Retinal pigment epithelial cell (primary cell): ENCODE data around the gene ENC1.

Experiments used
- DNase-seq: peaks from one replicate; pipeline ENCODE4 v3.0.0-alpha.2; 2010; ENCODE audit warnings: low read depth
- H3K4me3 ChIP-seq: 2 replicates; pipeline ENCODE4 v1.5.1; 2011; ENCODE audit warnings: mild to moderate bottlenecking, low read length, control low read depth, moderate library complexity
- CTCF ChIP-seq: conservative IDR thresholded peaks from 2 replicates; pipeline ENCODE4 v1.5.1; 2011; ENCODE audit warnings: low read depth, low read length, control low read depth, inconsistent platforms

Gene ENC1

DNA sequence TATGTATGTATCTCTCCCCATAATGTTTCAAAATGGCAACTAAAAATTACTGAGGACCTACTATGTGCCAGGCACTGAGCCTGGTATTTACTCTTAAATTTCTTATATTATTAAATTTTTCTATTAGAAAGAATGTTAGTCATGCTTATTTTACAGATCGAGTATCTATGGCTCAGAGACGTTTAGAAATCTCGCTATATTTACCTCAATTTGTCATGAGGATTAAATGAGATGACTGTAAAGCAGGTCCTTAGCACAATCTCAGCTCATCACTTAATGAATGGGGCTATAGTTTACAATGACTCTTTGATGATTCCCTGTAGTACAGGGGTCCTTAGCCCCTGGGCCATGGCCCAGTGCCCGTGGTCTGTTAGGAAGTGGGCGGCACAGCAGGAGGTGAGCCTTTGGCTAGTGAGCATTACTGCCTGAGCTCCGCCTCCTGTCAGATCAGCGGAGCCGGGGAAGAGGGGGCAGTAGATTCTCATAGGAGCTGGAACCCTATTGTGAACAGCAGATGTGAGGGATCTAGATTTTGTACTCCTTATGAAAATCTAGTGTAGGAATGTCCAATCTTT lies 15.5 kb downstream of the ENC1 start:
- H3K4me3 ChIP-seq: no peak overlapping the region
- no peak for TF ChIP-seq CTCF
- no peak for DNase-seq

DNA sequence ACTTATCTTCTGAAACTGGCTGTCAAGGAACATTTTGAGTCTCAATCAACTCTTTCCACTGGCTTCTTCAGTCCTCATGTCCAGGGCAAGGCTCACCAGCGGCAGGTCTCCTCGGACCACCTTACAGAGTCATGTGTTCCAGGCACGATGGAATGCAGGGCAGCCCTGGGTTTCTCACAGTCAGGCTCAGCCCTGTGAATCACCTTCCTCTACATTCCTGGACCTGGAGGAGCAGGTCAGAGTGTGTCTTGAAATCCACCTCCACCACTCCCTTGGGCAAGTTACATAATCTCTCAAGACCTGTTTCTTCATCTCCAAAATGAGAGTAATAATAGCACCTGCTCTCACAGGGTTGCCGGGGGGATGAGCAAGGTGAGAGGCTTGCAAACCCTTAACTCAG lies 16.0 kb downstream of the ENC1 start:
- peak; percentile 83 for DNase-seq
- TF ChIP-seq CTCF: no peak
- H3K4me3 ChIP-seq: no peak overlapping the region

DNA sequence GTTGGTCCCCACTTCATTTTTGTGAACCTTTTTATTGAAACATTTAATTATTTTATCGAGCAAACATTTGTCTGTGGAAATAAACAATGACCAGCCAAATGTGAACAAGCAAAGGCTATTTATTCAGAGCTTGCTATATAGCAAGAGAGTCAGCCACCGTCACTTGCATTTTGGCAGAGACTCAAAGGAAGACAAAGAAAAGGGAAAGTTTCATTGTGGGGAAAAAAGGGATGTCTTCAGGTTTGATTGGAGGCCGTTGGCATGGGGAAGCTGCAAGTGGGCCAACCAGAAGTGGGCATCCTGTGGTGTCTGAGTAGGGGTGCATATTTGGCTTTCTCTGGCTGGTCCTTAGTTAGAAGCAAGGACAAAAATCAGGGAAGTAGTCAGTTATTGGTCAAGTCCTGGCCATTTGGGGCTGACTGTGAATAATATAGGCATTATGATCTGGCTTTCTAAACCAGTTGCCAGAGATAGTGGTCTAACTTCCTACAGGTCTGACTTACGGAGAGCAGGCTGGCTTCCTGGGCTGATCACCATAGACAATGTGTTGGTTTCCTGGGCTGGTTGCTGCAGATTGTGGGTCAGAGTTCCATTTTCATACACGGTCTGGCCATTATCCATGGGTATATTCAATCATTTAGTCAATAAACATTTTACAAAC lies 16.6 kb downstream of the ENC1 start:
- TF ChIP-seq CTCF: no peak
- no peak overlapping the region for H3K4me3 ChIP-seq
- DNase-seq: no peak

DNA sequence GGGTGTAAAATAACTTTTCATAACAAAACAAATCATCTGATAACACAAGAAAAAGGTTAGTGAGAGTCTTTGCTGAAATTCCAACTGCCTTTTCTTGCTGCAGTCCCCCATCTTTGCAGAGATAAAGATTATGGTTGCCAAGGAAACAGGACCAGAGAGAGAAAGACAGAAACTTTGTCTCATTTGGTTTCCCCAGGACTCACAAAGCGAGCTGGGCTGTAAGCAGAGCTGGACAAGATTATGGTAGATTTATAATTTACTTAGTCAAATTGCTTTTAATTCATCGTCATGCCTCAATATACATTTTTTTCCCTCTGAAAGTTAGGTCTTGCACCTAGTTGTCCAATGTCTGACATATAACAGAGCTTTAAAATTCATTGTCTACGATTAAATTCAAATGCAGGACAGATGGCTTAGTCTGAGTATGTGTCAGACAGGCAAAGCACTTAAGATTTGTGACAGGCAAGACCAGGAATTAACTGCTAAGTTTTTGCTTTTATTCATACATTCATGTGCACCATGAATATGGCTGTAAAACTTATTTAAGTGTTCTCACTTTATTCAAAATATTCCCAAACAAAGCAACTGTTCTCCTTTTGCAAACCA lies 17.4 kb downstream of the ENC1 start:
- no peak for TF ChIP-seq CTCF
- no peak for DNase-seq
- H3K4me3 ChIP-seq: no peak overlapping the region

DNA sequence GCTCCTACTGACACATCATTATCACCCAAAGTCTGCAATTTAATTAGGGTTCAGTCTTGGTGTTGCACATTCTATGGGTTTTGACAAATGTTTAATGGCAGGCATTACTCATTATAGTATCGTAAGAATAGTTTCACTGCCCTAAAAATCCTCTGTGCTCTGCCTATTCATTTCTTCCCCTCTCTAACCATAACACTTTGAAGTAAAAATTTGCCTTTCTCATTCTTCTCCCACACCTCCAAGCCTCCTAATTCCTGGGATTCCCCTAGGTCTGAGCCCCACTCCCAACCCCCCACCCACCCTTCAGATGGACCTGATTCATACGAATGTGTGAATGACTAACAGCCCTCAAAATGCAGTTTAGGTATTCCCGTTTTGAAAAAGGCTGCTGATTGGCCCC lies 18.4 kb downstream of the ENC1 start:
- no peak for TF ChIP-seq CTCF
- DNase-seq: no peak
- H3K4me3 ChIP-seq: no peak overlapping the region

DNA sequence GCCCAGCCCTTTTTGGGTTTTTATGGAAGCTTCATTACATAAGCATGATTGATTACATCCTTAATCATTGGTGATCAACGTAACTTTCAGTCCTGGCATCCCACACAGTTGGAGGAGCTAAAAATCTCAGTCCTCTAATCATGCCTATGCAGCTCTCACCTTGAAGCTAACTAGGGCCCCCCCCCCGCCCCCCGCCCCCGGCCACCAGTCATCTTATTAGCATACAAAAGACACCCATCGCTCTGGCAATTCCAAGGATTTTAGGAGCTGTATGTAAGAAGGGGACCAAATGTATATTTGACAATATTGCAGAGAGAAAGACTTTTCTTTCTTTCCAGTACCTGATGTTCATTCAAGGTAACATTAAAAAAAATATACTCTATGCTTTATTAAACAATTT lies 19.0 kb downstream of the ENC1 start:
- no peak for TF ChIP-seq CTCF
- no peak overlapping the region for H3K4me3 ChIP-seq
- no peak for DNase-seq

DNA sequence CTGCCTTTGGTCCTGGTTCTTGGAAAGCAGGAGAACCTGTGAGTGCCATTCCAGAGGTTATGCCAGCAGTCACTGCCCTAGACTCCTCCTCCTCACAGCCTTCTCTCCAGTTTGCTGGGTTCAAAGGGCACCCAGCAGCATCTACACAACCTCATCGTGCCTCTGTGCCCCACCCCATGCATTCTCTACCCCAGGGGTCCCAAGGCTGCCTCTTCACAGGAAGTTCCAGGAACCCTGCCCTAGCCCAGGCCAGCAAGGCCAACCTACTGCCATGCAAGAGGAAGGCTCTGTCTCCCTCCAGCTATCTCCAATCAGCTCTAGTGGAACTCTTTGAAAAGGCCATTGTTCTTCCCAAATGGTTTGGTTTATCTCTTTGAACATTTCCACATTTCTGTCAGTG lies 21.2 kb downstream of the ENC1 start:
- no peak for DNase-seq
- no peak for TF ChIP-seq CTCF
- no peak overlapping the region for H3K4me3 ChIP-seq
